ENCODE data around the gene PLXNA4.

Gene PLXNA4

DNA sequence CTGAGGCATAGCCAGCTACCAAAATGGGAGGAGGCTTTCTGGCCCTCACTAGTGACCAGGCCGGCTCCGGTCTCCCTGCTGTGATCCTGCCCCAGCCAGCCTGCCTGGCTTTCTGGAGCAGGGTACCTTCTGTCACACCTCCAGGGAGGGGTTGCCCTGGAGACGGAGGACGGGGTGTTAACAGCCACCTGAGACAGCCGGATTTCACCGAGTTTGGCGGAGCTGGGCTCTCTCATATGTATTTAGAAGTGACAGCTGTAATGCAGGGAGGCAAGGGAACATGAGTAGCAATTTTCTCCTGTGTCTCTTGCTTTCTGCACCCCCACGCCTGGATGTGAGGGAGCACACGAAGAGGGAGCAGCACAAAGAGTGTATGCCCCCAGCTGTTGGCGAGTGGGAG is 473.3 kb downstream of the PLXNA4 start:
- DNase-seq = no peak

DNA sequence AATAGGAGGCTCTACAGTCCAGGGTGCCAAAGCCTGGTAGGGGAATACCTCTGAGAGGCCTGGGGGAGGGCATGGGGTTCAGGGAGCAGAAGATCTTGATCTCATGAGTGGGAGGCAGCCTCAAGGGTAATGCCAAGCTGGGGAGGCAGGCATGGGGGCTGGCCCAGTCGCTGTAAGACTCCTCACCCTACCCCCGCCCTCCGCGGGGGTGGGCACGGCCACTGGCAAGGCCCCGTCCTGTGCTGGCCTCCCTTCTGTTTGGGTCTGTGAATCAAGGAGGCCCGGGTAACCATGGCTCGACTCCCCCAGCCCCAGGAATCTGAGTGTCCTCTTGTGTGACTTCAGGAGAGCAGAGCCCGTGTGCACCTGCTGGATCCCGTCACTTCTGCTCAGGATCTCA is 473.9 kb downstream of the PLXNA4 start:
- no peak for DNase-seq

GRCh38 chr7:132100981-132101380 is 475.3 kb downstream of the PLXNA4 start:
- DNase-seq = no peak

- DNase-seq = no peak
These were observed 475.8 kb downstream of the PLXNA4 start for GRCh38 chr7:132100483-132100882.

DNA sequence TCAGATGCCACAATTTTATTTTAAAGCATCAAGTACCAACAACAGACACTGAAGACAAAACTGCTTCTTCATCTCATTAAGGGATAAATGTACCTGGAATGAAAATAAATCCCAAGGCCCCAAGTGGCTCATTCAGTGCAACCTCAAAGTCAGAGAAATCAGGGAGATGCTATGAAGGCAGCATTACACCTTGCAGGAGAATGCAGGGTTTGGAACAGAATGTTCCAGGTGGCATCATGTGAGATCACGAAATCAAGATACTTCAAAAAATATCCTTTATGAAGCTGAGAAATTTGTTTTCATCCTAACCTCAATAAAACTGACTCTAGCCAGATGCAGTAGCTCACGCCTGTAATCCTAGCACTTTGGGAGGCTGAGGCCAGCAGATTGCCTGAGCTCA is 477.1 kb downstream of the PLXNA4 start:
- DNase-seq = no peak

DNA sequence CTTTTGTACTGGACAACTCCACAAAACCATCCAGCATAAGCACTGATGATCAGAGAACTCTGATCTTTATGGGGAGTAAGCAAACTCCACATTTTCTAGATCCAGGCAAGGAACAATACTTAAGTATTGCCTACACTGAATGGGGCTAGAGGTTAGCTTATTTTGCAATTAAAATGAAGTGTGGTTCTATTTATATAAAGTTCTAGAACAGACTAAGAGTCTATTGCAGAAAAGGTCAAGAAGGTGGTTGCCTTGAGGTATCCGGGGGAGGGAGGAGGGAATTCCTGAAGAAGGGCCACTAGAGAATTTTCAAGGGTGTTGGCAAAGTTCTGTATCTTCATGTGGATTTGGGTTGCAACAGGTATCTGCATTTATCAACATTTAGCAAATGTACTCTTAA is 477.9 kb downstream of the PLXNA4 start:
- DNase-seq = no peak

GRCh38 chr7:132097550-132098134 is 478.6 kb downstream of the PLXNA4 start:
- DNase-seq = no peak

- no peak for DNase-seq
These were observed 481.0 kb downstream of the PLXNA4 start for GRCh38 chr7:132095111-132095765.

DNA sequence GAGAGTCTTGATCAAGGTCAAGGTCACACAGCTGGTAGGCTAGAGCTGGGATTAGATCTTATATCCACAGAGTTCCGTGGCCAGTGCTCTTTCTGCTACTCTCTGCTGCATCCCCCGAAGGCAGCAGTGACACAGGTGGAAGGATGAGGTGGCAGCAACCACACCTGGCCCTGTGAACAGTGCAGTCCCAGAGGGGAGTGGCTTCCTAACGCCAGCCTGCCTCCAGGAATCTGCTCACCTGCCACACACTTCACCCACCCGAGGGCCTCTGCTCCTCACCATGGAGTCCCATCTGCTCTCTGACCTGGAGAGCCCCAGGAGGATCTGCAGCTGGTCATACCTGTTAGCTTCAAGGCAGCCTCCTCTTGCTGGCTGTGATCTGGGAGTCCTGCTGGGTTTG is 484.2 kb downstream of the PLXNA4 start:
- no peak for DNase-seq

DNA sequence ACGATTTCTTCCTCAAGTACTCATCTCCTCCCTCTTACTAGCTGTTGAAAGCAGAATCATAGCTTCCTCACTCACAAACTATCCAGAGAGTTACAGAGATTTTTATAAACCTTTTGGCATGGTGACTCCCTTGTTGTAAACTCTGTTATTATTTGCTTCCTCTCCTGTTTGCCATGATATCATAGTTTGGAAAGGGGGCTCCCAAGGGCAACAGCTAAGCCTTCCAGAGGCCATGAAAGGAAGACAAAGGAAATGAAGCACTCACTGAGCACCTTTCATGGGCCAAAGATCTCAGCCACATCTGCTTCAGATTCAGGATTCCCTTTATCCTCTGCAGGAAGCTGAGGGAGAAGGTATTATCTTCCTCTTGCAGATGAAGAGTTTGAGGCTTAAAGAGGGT is 484.6 kb downstream of the PLXNA4 start:
- no peak for DNase-seq

GRCh38 chr7:132090444-132090843 is 485.8 kb downstream of the PLXNA4 start:
- no peak for DNase-seq

GRCh38 chr7:132089356-132089755 is 486.9 kb downstream of the PLXNA4 start:
- no peak for DNase-seq

- DNase-seq = no peak
These were observed 488.8 kb downstream of the PLXNA4 start for GRCh38 chr7:132087421-132087820.

DNA sequence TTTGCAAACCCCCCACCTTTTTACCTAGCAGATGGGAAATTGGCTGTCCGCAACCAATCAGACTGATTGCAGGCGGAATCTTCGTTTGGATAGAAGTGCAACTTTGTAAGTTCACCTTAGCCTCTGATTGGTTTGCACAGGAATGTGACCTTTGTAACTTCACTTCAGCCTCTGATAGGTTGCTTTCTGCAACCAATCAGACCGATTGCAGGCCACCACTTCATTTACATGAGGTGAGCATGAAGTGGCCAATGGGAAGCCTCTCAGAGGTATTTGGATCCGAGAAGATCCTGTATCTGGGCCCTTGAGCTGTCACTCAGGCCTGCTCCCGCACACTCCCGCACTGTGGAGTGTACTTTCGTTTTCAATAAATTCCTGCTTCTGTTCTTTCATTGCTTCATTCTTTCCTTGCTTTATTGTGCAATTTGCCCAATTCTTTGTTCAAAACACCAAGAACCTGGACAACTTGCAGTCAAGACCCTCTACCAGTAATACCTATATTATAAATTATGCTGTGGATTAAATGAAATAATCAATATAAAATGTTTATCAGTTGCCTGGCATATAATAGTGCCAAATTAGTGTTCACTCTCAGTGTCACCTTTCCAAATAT is 491.4 kb downstream of the PLXNA4 start:
- no peak for DNase-seq

- no peak for DNase-seq
These were observed 492.6 kb downstream of the PLXNA4 start for GRCh38 chr7:132083537-132084123.

- no peak for DNase-seq
These were observed 493.1 kb downstream of the PLXNA4 start for GRCh38 chr7:132083126-132083525.

- no peak for DNase-seq
These were observed 493.9 kb downstream of the PLXNA4 start for GRCh38 chr7:132082394-132082793.

GRCh38 chr7:132081686-132082085 is 494.6 kb downstream of the PLXNA4 start:
- DNase-seq = no peak

GRCh38 chr7:132080967-132081668 is 495.2 kb downstream of the PLXNA4 start:
- no peak for DNase-seq

DNA sequence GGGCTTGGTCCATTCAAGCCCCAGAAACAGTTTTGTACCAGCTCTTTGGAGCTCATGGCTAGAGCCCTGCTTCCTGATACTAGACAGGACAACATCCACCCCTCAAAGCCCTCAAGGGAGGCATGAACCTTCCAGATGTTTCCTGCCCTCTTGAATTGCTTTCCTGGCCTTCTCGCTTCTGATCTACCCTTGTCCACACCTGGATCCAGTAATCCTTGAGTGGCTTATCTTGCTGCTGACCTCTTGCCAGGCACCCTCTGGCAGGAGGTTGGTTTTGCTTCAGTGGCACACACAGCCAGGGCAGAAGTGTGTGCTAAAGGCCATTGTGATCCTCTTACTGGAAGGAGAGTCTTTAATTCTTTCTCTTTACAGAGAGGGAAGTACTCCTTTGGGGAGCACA is 495.8 kb downstream of the PLXNA4 start:
- no peak for DNase-seq

GRCh38 chr7:132078891-132079735 is 497.2 kb downstream of the PLXNA4 start:
- DNase-seq = no peak

GRCh38 chr7:132077971-132078685 is 498.1 kb downstream of the PLXNA4 start:
- no peak for DNase-seq

All from activated naive CD4-positive, alpha-beta T cell treated with Interleukin-2 at 50 U/mL for 16 hours (primary cell).